HEK293 (cell line): ENCODE data around the gene CHMP1B.

Experiments used
- CTCF ChIA-PET: fragments of 350-600 bp; formaldehyde crosslinking; extraction: SDS; loops from one replicate; lab custom pipeline; 2021; ENCODE audit warnings: antibody characterized with exemption; lab: Yijun Ruan, JAX
- POLR2A ChIA-PET: fragments of 300-600 bp; formaldehyde crosslinking; extraction: SDS; loops from one replicate; lab custom pipeline; 2020; ENCODE audit warnings: antibody characterized with exemption, inconsistent platforms; lab: Yijun Ruan, JAX
- H3K27ac ChIP-seq: fragments of 200-500 bp; sonication (Bioruptor generic); 2 replicates; pipeline ENCODE4 v1.5.1; 2014; ENCODE audit warnings: low read depth, low read length, control low read depth, inconsistent platforms; ENCODE audit errors: extremely low read depth
- H3K36me3 ChIP-seq, 2 experiments: fragments of 200-500 bp in 1 of 2; sonication (Bioruptor generic) in 1 of 2; 1 replicate in 1 of 2; 2 replicates in 1 of 2; pipeline ENCODE4 v1.5.1; 2014 to 2017; ENCODE audit warnings: inconsistent platforms in 2 of 2, low read length in 2 of 2; ENCODE audit not compliant: control insufficient read depth in 2 of 2, insufficient read depth in 1 of 2
- H3K4me1 ChIP-seq: fragments of 200-500 bp; sonication (Bioruptor generic); 2 replicates; pipeline ENCODE4 v1.5.1; 2014; ENCODE audit warnings: mild to moderate bottlenecking, low read length, inconsistent platforms; ENCODE audit not compliant: control insufficient read depth, insufficient read depth
- H3K4me3 ChIP-seq: 2 replicates; pipeline ENCODE4 v1.5.1; 2011; ENCODE audit warnings: low read depth, mild to moderate bottlenecking, control low read depth, low read length, moderate library complexity
- H3K9me3 ChIP-seq: fragments of 200-500 bp; sonication (Bioruptor generic); 2 replicates; pipeline ENCODE4 v1.5.1; 2014; ENCODE audit warnings: low read depth, low read length, inconsistent platforms; ENCODE audit not compliant: control insufficient read depth, insufficient read depth
- GLIS1 ChIP-seq: fragments of 450-650 bp; formaldehyde crosslinking; IDR thresholded peaks from 2 replicates; pipeline ENCODE4 v1.5.1; 2016; ENCODE audit warnings: missing biosample characterization, missing genetic modification characterization
- IKZF3 ChIP-seq: fragments of 450-650 bp; IDR thresholded peaks from 2 replicates; pipeline ENCODE4 v1.5.0; 2018; ENCODE audit warnings: missing biosample characterization, mild to moderate bottlenecking, missing genetic modification characterization, moderate library complexity
- MZF1 ChIP-seq: fragments of 450-650 bp; formaldehyde crosslinking; IDR thresholded peaks from 2 replicates; pipeline ENCODE4 v1.5.1; 2017; ENCODE audit warnings: missing biosample characterization, missing genetic modification characterization, borderline replicate concordance
- SCRT2 ChIP-seq: fragments of 450-650 bp; formaldehyde crosslinking; IDR thresholded peaks from 2 replicates; pipeline ENCODE4 v1.5.1; 2016; ENCODE audit warnings: missing biosample characterization, missing genetic modification characterization
- ZFHX2 ChIP-seq: fragments of 450-650 bp; formaldehyde crosslinking; conservative IDR thresholded peaks from 2 replicates; pipeline ENCODE4 v1.5.1; 2016; ENCODE audit warnings: missing biosample characterization, missing genetic modification characterization
- ZFP37 ChIP-seq: fragments of 450-650 bp; formaldehyde crosslinking; IDR thresholded peaks from 2 replicates; pipeline ENCODE4 v1.5.1; 2016; ENCODE audit warnings: missing biosample characterization, missing genetic modification characterization
- ZNF175 ChIP-seq: fragments of 450-650 bp; formaldehyde crosslinking; IDR thresholded peaks from 2 replicates; pipeline ENCODE4 v1.5.1; 2016; ENCODE audit warnings: missing biosample characterization, missing genetic modification characterization
- ZNF211 ChIP-seq: fragments of 450-650 bp; formaldehyde crosslinking; IDR thresholded peaks from 2 replicates; pipeline ENCODE4 v1.5.1; 2016; ENCODE audit warnings: low read depth, missing biosample characterization, missing genetic modification characterization
- ZNF223 ChIP-seq: fragments of 450-650 bp; formaldehyde crosslinking; IDR thresholded peaks from 2 replicates; pipeline ENCODE4 v1.5.1; 2016; ENCODE audit warnings: missing biosample characterization, missing genetic modification characterization
- ZNF239 ChIP-seq: fragments of 450-650 bp; formaldehyde crosslinking; IDR thresholded peaks from 2 replicates; pipeline ENCODE4 v1.5.1; 2016; ENCODE audit warnings: missing biosample characterization, missing genetic modification characterization
- ZNF24 ChIP-seq: fragments of 450-650 bp; formaldehyde crosslinking; IDR thresholded peaks from 2 replicates; pipeline ENCODE4 v1.5.1; 2016; ENCODE audit warnings: missing biosample characterization, missing genetic modification characterization
- ZNF280C ChIP-seq: fragments of 450-650 bp; formaldehyde crosslinking; IDR thresholded peaks from 2 replicates; pipeline ENCODE4 v1.5.1; 2016; ENCODE audit warnings: missing biosample characterization, missing genetic modification characterization
- ZNF280D ChIP-seq: fragments of 450-650 bp; formaldehyde crosslinking; IDR thresholded peaks from 2 replicates; pipeline ENCODE4 v1.5.1; 2016; ENCODE audit warnings: missing biosample characterization, missing genetic modification characterization
- ZNF37A ChIP-seq: fragments of 450-650 bp; IDR thresholded peaks from 2 replicates; pipeline ENCODE4 v1.5.1; 2018; ENCODE audit warnings: missing biosample characterization, missing genetic modification characterization
- ZNF513 ChIP-seq: fragments of 450-650 bp; IDR thresholded peaks from 2 replicates; pipeline ENCODE4 v1.5.1; 2018; ENCODE audit warnings: missing biosample characterization, missing genetic modification characterization
- ZNF555 ChIP-seq: fragments of 450-650 bp; formaldehyde crosslinking; conservative IDR thresholded peaks from 2 replicates; pipeline ENCODE4 v1.5.1; 2017; ENCODE audit warnings: missing biosample characterization, mild to moderate bottlenecking, missing genetic modification characterization, inconsistent platforms
- ZNF560 ChIP-seq: fragments of 450-650 bp; formaldehyde crosslinking; IDR thresholded peaks from 2 replicates; pipeline ENCODE4 v1.5.1; 2017; ENCODE audit warnings: missing biosample characterization, missing genetic modification characterization, borderline replicate concordance
- ZNF580 ChIP-seq: fragments of 450-650 bp; formaldehyde crosslinking; IDR thresholded peaks from 2 replicates; pipeline ENCODE4 v1.5.1; 2016; ENCODE audit warnings: missing biosample characterization, missing genetic modification characterization
- ZNF596 ChIP-seq: fragments of 450-650 bp; IDR thresholded peaks from 2 replicates; pipeline ENCODE4 v1.5.0; 2018; ENCODE audit warnings: missing biosample characterization, mild to moderate bottlenecking, missing genetic modification characterization, moderate library complexity
- ZNF626 ChIP-seq: fragments of 450-650 bp; sonication (Bioruptor Pico); formaldehyde crosslinking; IDR thresholded peaks from 2 replicates; pipeline ENCODE4 v1.5.1; 2018; ENCODE audit warnings: missing biosample characterization, missing genetic modification characterization, inconsistent platforms
- ZNF645 ChIP-seq: fragments of 450-650 bp; formaldehyde crosslinking; IDR thresholded peaks from 2 replicates; pipeline ENCODE4; 2016; ENCODE audit warnings: missing biosample characterization, missing genetic modification characterization
- ZNF664 ChIP-seq: fragments of 450-650 bp; formaldehyde crosslinking; IDR thresholded peaks from 2 replicates; pipeline ENCODE4 v1.5.1; 2016; ENCODE audit warnings: missing biosample characterization, missing genetic modification characterization
- ZNF776 ChIP-seq: fragments of 450-650 bp; formaldehyde crosslinking; IDR thresholded peaks from 2 replicates; pipeline ENCODE4 v1.5.0; 2017; ENCODE audit warnings: missing biosample characterization, missing genetic modification characterization, borderline replicate concordance
- ZSCAN30 ChIP-seq: fragments of 450-650 bp; IDR thresholded peaks from 2 replicates; pipeline ENCODE4 v1.5.1; 2018; ENCODE audit warnings: missing biosample characterization, mild to moderate bottlenecking, missing genetic modification characterization, moderate library complexity

CHMP1B gene

GRCh38 chr18:11802586-11802985, 48.6 kb upstream of the CHMP1B start (continued):
- TF ChIP-seq ZNF175 (tag by site-specific recombination) = no peak
- TF ChIP-seq ZNF626 (tag by site-specific recombination) = no peak
- no peak for TF ChIP-seq ZNF560

- Histone ChIP-seq H3K4me1 (peaks cover 3% of the 10 kb centered on the region; the same call in 1 of the 2 replicates), H3K9me3 (no peaks in the 10 kb centered on the region), H3K36me3 (no peaks in the 10 kb centered on the region), H3K4me3 (no peak overlapping the region), H3K27ac (no peak overlapping the region)
- POLR2A ChIA-PET = no interaction called here
- no peak for TF ChIP-seq IKZF3 (tag by site-specific recombination)
- no peak for TF ChIP-seq ZFP37
- 0 out of 2 replicates have a peak, but pooled peaks have one; percentile 2 for TF ChIP-seq ZNF280D (tag by site-specific recombination)
- 0 out of 2 replicates have a peak, but pooled peaks have one; percentile 18 for TF ChIP-seq SCRT2
- CTCF ChIA-PET = interaction anchor here (1.2 kb wide), 1 partner anchor 152 kb away, joined by 4 read pairs; no protein-coding TSS in a partner anchor
These were observed 44.0 kb upstream of the CHMP1B start for GRCh38 chr18:11807233-11807632.

GRCh38 chr18:11808001-11808855, 43.0 kb upstream of the CHMP1B start:
- Histone ChIP-seq H3K36me3 (no peaks in the 10 kb centered on the region), H3K4me3 (no peak overlapping the region), H3K4me1 (peaks cover 3% of the 10 kb centered on the region; the same call in 1 of the 2 replicates), H3K9me3 (no peaks in the 10 kb centered on the region), H3K27ac (no peak overlapping the region)
- ChIA-PET POLR2A (no interaction called here), CTCF (no interaction called here)
- no peak for TF ChIP-seq ZSCAN30
- no peak for TF ChIP-seq ZNF223 (tag by site-specific recombination)
- TF ChIP-seq ZFHX2 (tag by site-specific recombination) = no peak
- TF ChIP-seq ZNF280C = no peak
- TF ChIP-seq ZNF555 (tag by site-specific recombination) = no peak
- no peak for TF ChIP-seq GLIS1
- TF ChIP-seq MZF1 = no peak
- no peak for TF ChIP-seq ZNF24 (tag by site-specific recombination)
- TF ChIP-seq ZNF560 = no peak
- TF ChIP-seq ZNF211 (tag by site-specific recombination) = no peak
- no peak for TF ChIP-seq ZNF37A (tag by site-specific recombination)
- TF ChIP-seq ZNF664 (tag by site-specific recombination) = no peak
- TF ChIP-seq ZNF580 (tag by site-specific recombination) = no peak
- no peak for TF ChIP-seq ZNF239 (tag by site-specific recombination)
- no peak for TF ChIP-seq ZNF513 (tag by site-specific recombination)
- TF ChIP-seq ZNF645 (tag by site-specific recombination) = no peak
- TF ChIP-seq ZNF776 (tag by site-specific recombination) = no peak
- no peak for TF ChIP-seq ZNF596 (tag by site-specific recombination)
